HEK293T (cell line): ENCODE data around the gene KANSL1.

ENCODE experiments used
- ARNT ChIP-seq: fragments of 450-650 bp; IDR thresholded peaks from 2 replicates; pipeline ENCODE4 v1.6.1; 2017; ENCODE audit warnings: mild to moderate bottlenecking
- BHLHE40 ChIP-seq: fragments of 450-650 bp; IDR thresholded peaks from 2 replicates; pipeline ENCODE4 v1.6.1; 2016; ENCODE audit warnings: mild to moderate bottlenecking, moderate library complexity, borderline replicate concordance
- ELF4 ChIP-seq: fragments of 450-650 bp; IDR thresholded peaks from 2 replicates; pipeline ENCODE4 v1.6.1; 2017; ENCODE audit warnings: antibody characterized with exemption
- FOXA1 ChIP-seq: fragments of 450-650 bp; IDR thresholded peaks from 2 replicates; pipeline ENCODE4 v1.6.1; 2016; ENCODE audit warnings: mild to moderate bottlenecking
- FOXM1 ChIP-seq: fragments of 450-650 bp; IDR thresholded peaks from 2 replicates; pipeline ENCODE4 v1.6.1; 2017; ENCODE audit warnings: mild to moderate bottlenecking, borderline replicate concordance
- HDGF ChIP-seq: fragments of 450-650 bp; IDR thresholded peaks from 2 replicates; pipeline ENCODE4 v1.6.1; 2017; ENCODE audit warnings: antibody characterized with exemption, borderline replicate concordance
- L3MBTL2 ChIP-seq: fragments of 450-650 bp; conservative IDR thresholded peaks from 2 replicates; pipeline ENCODE4 v1.6.1; 2016; ENCODE audit warnings: mild to moderate bottlenecking
- LEF1 ChIP-seq: fragments of 450-650 bp; IDR thresholded peaks from 2 replicates; pipeline ENCODE4 v1.6.1; 2017; ENCODE audit warnings: mild to moderate bottlenecking, borderline replicate concordance
- NFRKB ChIP-seq: fragments of 450-650 bp; IDR thresholded peaks from 2 replicates; pipeline ENCODE4 v1.6.1; 2016; ENCODE audit warnings: mild to moderate bottlenecking, moderate library complexity
- SP1 ChIP-seq: fragments of 450-650 bp; IDR thresholded peaks from 2 replicates; pipeline ENCODE4 v1.6.1; 2017
- SUZ12 ChIP-seq: fragments of 450-650 bp; IDR thresholded peaks from 2 replicates; pipeline ENCODE4 v1.6.1; 2016; ENCODE audit warnings: mild to moderate bottlenecking
- TARDBP ChIP-seq: fragments of 450-650 bp; IDR thresholded peaks from 2 replicates; pipeline ENCODE4 v1.6.1; 2016
- ZNF384 ChIP-seq: fragments of 450-650 bp; IDR thresholded peaks from 2 replicates; pipeline ENCODE4 v1.6.1; 2016
- TF ChIP-seq, protein P1 (sequence below): fragments of 450-650 bp; IDR thresholded peaks from 2 replicates; pipeline ENCODE4 v1.6.1; 2016

DNA sequence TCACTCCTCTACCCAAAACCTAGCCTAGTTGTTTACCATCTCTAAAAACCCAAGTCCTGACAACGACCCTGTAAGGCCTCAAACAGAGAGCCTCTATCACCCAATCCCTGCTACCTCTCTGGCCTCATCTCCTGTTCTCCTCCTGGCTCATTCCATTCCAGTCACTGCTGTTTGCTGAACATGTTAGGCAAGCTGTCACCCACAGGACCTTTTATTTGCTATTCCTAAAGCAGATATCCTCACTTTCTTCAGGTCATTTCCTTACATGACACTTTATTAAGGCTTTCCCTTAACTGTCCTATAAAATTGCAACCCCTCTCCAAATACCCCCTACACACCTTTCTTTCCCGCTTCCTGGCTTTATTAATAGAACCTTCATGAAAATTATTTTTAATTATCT is 85.1 kb downstream of the KANSL1 start:
- no peak for TF ChIP-seq FOXA1
- TF ChIP-seq TARDBP: no peak
- TF ChIP-seq ARNT: no peak
- TF ChIP-seq FOXM1: no peak
- TF ChIP-seq, protein P1, sequence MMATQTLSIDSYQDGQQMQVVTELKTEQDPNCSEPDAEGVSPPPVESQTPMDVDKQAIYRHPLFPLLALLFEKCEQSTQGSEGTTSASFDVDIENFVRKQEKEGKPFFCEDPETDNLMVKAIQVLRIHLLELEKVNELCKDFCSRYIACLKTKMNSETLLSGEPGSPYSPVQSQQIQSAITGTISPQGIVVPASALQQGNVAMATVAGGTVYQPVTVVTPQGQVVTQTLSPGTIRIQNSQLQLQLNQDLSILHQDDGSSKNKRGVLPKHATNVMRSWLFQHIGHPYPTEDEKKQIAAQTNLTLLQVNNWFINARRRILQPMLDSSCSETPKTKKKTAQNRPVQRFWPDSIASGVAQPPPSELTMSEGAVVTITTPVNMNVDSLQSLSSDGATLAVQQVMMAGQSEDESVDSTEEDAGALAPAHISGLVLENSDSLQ: no peak
- no peak for TF ChIP-seq ZNF384
- TF ChIP-seq NFRKB: no peak
- no peak for TF ChIP-seq BHLHE40
- TF ChIP-seq SP1: no peak
- no peak for TF ChIP-seq L3MBTL2
- no peak for TF ChIP-seq LEF1
- TF ChIP-seq ELF4: no peak
- no peak for TF ChIP-seq SUZ12
- TF ChIP-seq HDGF: no peak
